GM19035 (cell line): ENCODE data around the gene C3orf18.
"Not testable (repeated sequence)": the region's sequence is repeated elsewhere in the genome, so short reads cannot be mapped to it uniquely, and the experiment has no call there.

Experiments used
- ATAC-seq: cut with Tn5 transposase; IDR thresholded peaks from one replicate; pipeline ENCODE4 v1.9.1; 2021; ENCODE audit not compliant: unreplicated experiment

The C3orf18 gene

GRCh38 chr3:50525191-50525910 lies 42.2 kb downstream of the C3orf18 start:
- ATAC-seq = no peak

GRCh38 chr3:50524746-50525145 lies 42.8 kb downstream of the C3orf18 start:
- ATAC-seq = no peak

- no peak for ATAC-seq
Observed at GRCh38 chr3:50523279-50523811, 44.2 kb downstream of the C3orf18 start.

- no peak for ATAC-seq
Observed at GRCh38 chr3:50521572-50521971, 46.0 kb downstream of the C3orf18 start.

- ATAC-seq = no peak
Observed at GRCh38 chr3:50520849-50521248, 46.7 kb downstream of the C3orf18 start.

GRCh38 chr3:50519471-50520089 lies 48.0 kb downstream of the C3orf18 start:
- ATAC-seq = no peak

- no peak for ATAC-seq
Observed at GRCh38 chr3:50518436-50518835, 49.1 kb downstream of the C3orf18 start.

- no peak for ATAC-seq
Observed at GRCh38 chr3:50517721-50518206, 49.8 kb downstream of the C3orf18 start.

GRCh38 chr3:50516440-50516871 lies 51.1 kb downstream of the C3orf18 start:
- no peak for ATAC-seq

- no peak for ATAC-seq
Observed at GRCh38 chr3:50515565-50516439, 51.7 kb downstream of the C3orf18 start.

GRCh38 chr3:50512908-50513307 lies 54.6 kb downstream of the C3orf18 start:
- ATAC-seq = not testable (repeated sequence)

- no peak for ATAC-seq
Observed at GRCh38 chr3:50512131-50512530, 55.4 kb downstream of the C3orf18 start.

GRCh38 chr3:50510325-50510724 lies 57.2 kb downstream of the C3orf18 start:
- ATAC-seq = no peak

GRCh38 chr3:50509715-50510114 lies 57.8 kb downstream of the C3orf18 start:
- ATAC-seq = no peak

GRCh38 chr3:50508821-50509220 lies 58.7 kb downstream of the C3orf18 start:
- no peak for ATAC-seq
